Endodermal cell (in vitro differentiated cells): ENCODE results near the gene KCNC1. TPM values are rescaled to one million over a fixed set of nuclear protein-coding genes. Genes with fewer than 3 reads are reported as not detected.

Source experiments
- DNase-seq: peaks from one replicate; pipeline ENCODE4 v3.0.0-alpha.2; 2017
- H3K27ac ChIP-seq: 2 replicates; pipeline ENCODE4 v1.5.1; 2013; ENCODE audit warnings: mild to moderate bottlenecking, low read depth, low read length, moderate library complexity
- H3K27me3 ChIP-seq: 2 replicates; pipeline ENCODE4 v1.6.1; 2013; ENCODE audit warnings: mild to moderate bottlenecking, low read length, moderate library complexity; ENCODE audit not compliant: insufficient read depth, control insufficient read depth, poor library complexity, severe bottlenecking
- H3K36me3 ChIP-seq: 2 replicates; pipeline ENCODE4 v1.7.0; 2013; ENCODE audit warnings: mild to moderate bottlenecking, low read length, moderate library complexity; ENCODE audit not compliant: control insufficient read depth, insufficient read depth
- H3K4me1 ChIP-seq: one replicate; pipeline ENCODE4 v1.7.0; 2013; ENCODE audit warnings: low read length; ENCODE audit not compliant: control insufficient read depth, insufficient read depth
- H3K4me3 ChIP-seq: 2 replicates; pipeline ENCODE4 v1.5.1; 2013; ENCODE audit warnings: mild to moderate bottlenecking, low read length, moderate library complexity
- H3K9ac ChIP-seq: 2 replicates; pipeline ENCODE4 v1.6.1; 2013; ENCODE audit warnings: mild to moderate bottlenecking, low read length, moderate library complexity; ENCODE audit not compliant: poor library complexity, severe bottlenecking; ENCODE audit errors: extremely low read depth
- H3K9me3 ChIP-seq: 2 replicates; pipeline ENCODE4 v1.6.1; 2013; ENCODE audit warnings: mild to moderate bottlenecking, low read length, moderate library complexity; ENCODE audit not compliant: control insufficient read depth
- H3K27ac Mint-ChIP-seq: 2 replicates; pipeline ENCODE4 v1.8.0; 2020; ENCODE audit warnings: mixed read lengths
- H3K27me3 Mint-ChIP-seq: 2 replicates; pipeline ENCODE4 v1.8.0; 2021; ENCODE audit warnings: mild to moderate bottlenecking, mixed read lengths; ENCODE audit not compliant: insufficient read depth
- H3K36me3 Mint-ChIP-seq: 2 replicates; pipeline ENCODE4 v1.8.0; 2020; ENCODE audit warnings: low read depth, mixed read lengths
- H3K4me1 Mint-ChIP-seq: 2 replicates; pipeline ENCODE4 v1.8.0; 2020; ENCODE audit warnings: mixed read lengths
- H3K4me3 Mint-ChIP-seq: 2 replicates; pipeline ENCODE4 v1.8.0; 2020; ENCODE audit warnings: mild to moderate bottlenecking, moderate library complexity, mixed read lengths
- H3K9me3 Mint-ChIP-seq: 2 replicates; pipeline ENCODE4 v1.8.0; 2020; ENCODE audit warnings: mild to moderate bottlenecking, mixed read lengths
- CTCF ChIP-seq: fragments of 200-600 bp; sonication (generic); conservative IDR thresholded peaks from 2 replicates; pipeline ENCODE4 v1.5.0; 2021; ENCODE audit warnings: antibody characterized with exemption, mild to moderate bottlenecking
- WGBS, 2 experiments: methylation state at CpG; one replicate each; pipeline versions ENCODE4 v1.1.5 to v1.1.7; 2013; ENCODE audit warnings: missing lambda C conversion rate in 2 of 2, mixed read lengths in 1 of 2; ENCODE audit not compliant: insufficient coverage in 1 of 2, insufficient read length in 1 of 2; 5-methylcytosine and 5-hydroxymethylcytosine counted together
- long read RNA-seq, 4 experiments: library from polyadenylated mRNA in 2 of 4; library from RNA in 1 of 4; library from capped mRNA in 1 of 4; stranded (forward) in 3 of 4; unstranded in 1 of 4; transcript quantifications; one replicate each; pipeline ENCODE4 v2.0.0, GENCODE V29; 2020 to 2021; ENCODE audit warnings: inconsistent platforms in 1 of 4
- polyA plus RNA-seq, 2 experiments: library from polyadenylated mRNA; stranded (reverse); fragments of 50-300 nt; gene quantifications; one replicate each; pipeline ENCODE4 v1.2.3, GENCODE V29; 2013
- total RNA-seq, 2 donors: library from RNA; stranded (reverse); fragmentation: NEBNext Ultra II Directional in 1 of 2; extraction: Animal tissue kit (Norgen Biotek cat#: 25700) in 1 of 2; gene quantifications; 2 replicates in 1 of 2; 3 replicates in 1 of 2; pipeline ENCODE4 v1.2.1, GENCODE V29; 2021

Gene KCNC1
- not detected for total RNA-seq
- polyA plus RNA-seq (2013, experiment 1 of 2) = 1.3 TPM
- 1.3 TPM for polyA plus RNA-seq (2013, experiment 2 of 2)
- long read RNA-seq, experiment 1 = 0 reads
- long read RNA-seq, experiment 2, partial matches to known transcripts = 0 of 1 reads
- long read RNA-seq, experiment 2, other reads (novel, unspliced or antisense) = 1 of 1 reads
- long read RNA-seq, experiment 3, partial matches to known transcripts = 0 of 1 reads
- long read RNA-seq, experiment 3, other reads (novel, unspliced or antisense) = 1 of 1 reads
- long read RNA-seq, experiment 4 = 0 reads

DNA sequence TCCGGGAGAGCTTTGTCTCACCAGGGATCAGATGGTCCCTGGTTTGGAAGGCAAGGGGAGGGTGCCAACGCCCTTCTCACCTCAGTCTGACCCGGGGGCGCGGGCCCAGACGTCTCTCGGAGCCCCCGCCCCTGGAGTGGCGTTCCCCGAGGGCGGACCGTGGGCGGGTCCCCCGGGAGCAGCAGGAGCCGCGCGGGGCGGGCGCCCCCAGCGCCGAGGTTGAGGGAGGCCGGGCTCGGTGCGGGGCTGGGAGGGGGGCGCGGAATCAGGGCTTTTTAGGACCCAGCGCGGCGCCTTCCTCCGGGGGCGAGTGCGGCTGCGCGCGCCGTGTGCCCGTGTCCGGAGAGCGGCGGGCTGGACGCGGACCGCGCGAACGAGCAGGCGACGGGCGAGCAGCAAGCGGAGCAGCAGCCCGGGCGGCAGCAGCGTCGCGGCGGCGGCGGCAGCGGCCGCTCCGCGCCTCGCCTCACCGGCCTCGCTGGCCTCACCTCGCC, at the start of gene KCNC1:
Gene KCNC1, plus strand, starts transcription at position 364 of the 494 bp plus-strand sequence. CDS start 1,222 bp downstream, outside the sequence.
- Histone ChIP-seq H3K4me3 (peak within 1 kb of the TSS; percentile 60), H3K9ac (no peak within 1 kb of the TSS), H3K4me1 (peaks cover 6% of the 10 kb centered on the region), H3K27ac (no peak within 1 kb of the TSS), H3K9me3 (no peaks in the 10 kb centered on the region), H3K36me3 (no peaks in the 10 kb centered on the region), H3K27me3 (peaks cover 70% of the 10 kb centered on the region)
- peaks cover 78% of the 10 kb centered on the region for H3K27me3 Mint-ChIP-seq
- H3K9me3 Mint-ChIP-seq = peaks cover 5% of the 10 kb centered on the region
- DNase-seq = peak; percentile 77
- no peaks in the 10 kb centered on the region for H3K36me3 Mint-ChIP-seq
- WGBS, 2 experiments = 0 to 20% methylated on average over 1 to 66 of the region's 66 CpGs
- peaks cover 2% of the 10 kb centered on the region for H3K4me1 Mint-ChIP-seq
- peak; percentile 30 for TF ChIP-seq CTCF
- H3K27ac Mint-ChIP-seq = no peak within 1 kb of the TSS
- peak within 1 kb of the TSS; percentile 47 for H3K4me3 Mint-ChIP-seq

GRCh38 chr11:17686231-17686980, 48.2 kb upstream of the KCNC1 start:
- Mint-ChIP-seq H3K9me3 (no peaks in the 10 kb centered on the region), H3K27me3 (peaks cover 54% of the 10 kb centered on the region), H3K4me3 (no peak overlapping the region), H3K4me1 (no peaks in the 10 kb centered on the region), H3K27ac (no peak overlapping the region), H3K36me3 (no peaks in the 10 kb centered on the region)
- H3K27ac ChIP-seq = no peak overlapping the region
- no peak overlapping the region for H3K9ac ChIP-seq
- no peaks in the 10 kb centered on the region for H3K36me3 ChIP-seq
- no peaks in the 10 kb centered on the region for H3K4me1 ChIP-seq
- no peak for TF ChIP-seq CTCF
- DNase-seq = no peak
- WGBS, 2 experiments = 65 to 79% methylated on average over 6 to 8 of the region's 8 CpGs
- H3K9me3 ChIP-seq = no peaks in the 10 kb centered on the region
- peaks cover 66% of the 10 kb centered on the region for H3K27me3 ChIP-seq
- no peak overlapping the region for H3K4me3 ChIP-seq

GRCh38 chr11:17687946-17688670, 46.5 kb upstream of the KCNC1 start:
- no peak for DNase-seq
- Mint-ChIP-seq H3K9me3 (no peaks in the 10 kb centered on the region), H3K27me3 (peaks cover 61% of the 10 kb centered on the region), H3K36me3 (no peaks in the 10 kb centered on the region), H3K27ac (no peak overlapping the region), H3K4me1 (no peaks in the 10 kb centered on the region), H3K4me3 (no peak overlapping the region)
- no peak for TF ChIP-seq CTCF
- H3K4me3 ChIP-seq = no peak overlapping the region
- H3K27me3 ChIP-seq = peaks cover 75% of the 10 kb centered on the region
- WGBS, 2 experiments = 89 to 92% methylated on average over 6 to 18 of the region's 18 CpGs
- no peak overlapping the region for H3K9ac ChIP-seq
- no peak overlapping the region for H3K27ac ChIP-seq
- H3K36me3 ChIP-seq = no peaks in the 10 kb centered on the region
- no peaks in the 10 kb centered on the region for H3K9me3 ChIP-seq
- no peaks in the 10 kb centered on the region for H3K4me1 ChIP-seq
